SK-N-MC (cell line): ENCODE results near the gene PTPN9.
"Not testable (repeated sequence)": the region's sequence is repeated elsewhere in the genome, so short reads cannot be mapped to it uniquely, and the experiment has no call there.

Experiments
- DNase-seq: peaks from one replicate; pipeline ENCODE4 v3.0.0-alpha.2; 2011; ENCODE audit warnings: low read depth, low spot score
- H3K27ac ChIP-seq: fragments of 200-600 bp; sonication (generic); 2 replicates; pipeline ENCODE4 v1.5.1; 2016; ENCODE audit warnings: mixed run types
- H3K36me3 ChIP-seq: fragments of 200-600 bp; sonication (generic); 2 replicates; pipeline ENCODE4 v1.6.1; 2017; ENCODE audit warnings: antibody characterized with exemption, low read length, mixed read lengths; ENCODE audit not compliant: insufficient read depth
- H3K4me3 ChIP-seq: fragments of 200-600 bp; sonication (generic); 2 replicates; pipeline ENCODE4 v1.5.1; 2016
- H3K9ac ChIP-seq: fragments of 200-600 bp; sonication (generic); 2 replicates; pipeline ENCODE4 v1.8.0; 2017; ENCODE audit warnings: mixed run types, mixed read lengths; ENCODE audit not compliant: insufficient read length
- H3K9me3 ChIP-seq: fragments of 200-600 bp; sonication (generic); 2 replicates; pipeline ENCODE4 v1.6.1; 2017; ENCODE audit warnings: low read depth, mild to moderate bottlenecking, antibody characterized with exemption, low read length, moderate library complexity, mixed read lengths
- EZH2 ChIP-seq: fragments of 200-600 bp; sonication (generic); IDR thresholded peaks from one replicate; pipeline ENCODE4 v1.6.1; 2017; ENCODE audit warnings: antibody characterized with exemption
- FOXP2 ChIP-seq: optimal IDR thresholded peaks from 2 replicates; pipeline ENCODE3; 2011; ENCODE audit warnings: mild to moderate bottlenecking, moderate library complexity; ENCODE audit not compliant: insufficient read depth; ENCODE audit errors: extremely low read length, control extremely low read depth
- POLR2AphosphoS5 ChIP-seq: IDR thresholded peaks from 2 replicates; pipeline ENCODE4 v1.6.1; 2012; ENCODE audit warnings: mild to moderate bottlenecking, low read depth, low read length, borderline replicate concordance

Gene PTPN9

DNA sequence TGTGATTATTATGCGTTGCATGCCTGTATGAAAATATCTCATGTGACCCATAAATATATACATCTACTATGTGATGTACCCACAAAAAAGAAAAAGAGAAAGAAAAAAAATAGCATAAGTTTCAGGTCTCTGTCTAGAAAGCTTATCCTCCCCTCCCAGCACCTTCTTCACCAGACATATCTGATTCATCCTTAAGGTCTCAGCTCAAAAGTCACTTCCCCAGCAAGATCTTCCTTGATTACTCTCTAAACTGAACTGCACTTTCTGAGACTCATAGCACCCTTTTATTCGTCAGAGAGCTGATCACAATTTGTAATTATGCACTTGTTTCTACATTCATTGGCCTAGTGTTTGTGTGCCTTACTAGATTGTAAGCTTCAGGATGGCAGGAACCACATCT lies 11.1 kb upstream of the PTPN9 start:
- Histone ChIP-seq H3K4me3 (no peak overlapping the region), H3K36me3 (peaks cover 8% of the 10 kb centered on the region; the same call in 1 of the 2 replicates), H3K9me3 (no peaks in the 10 kb centered on the region), H3K9ac (no peak overlapping the region), H3K27ac (no peak overlapping the region)
- TF ChIP-seq EZH2 (no peak), POLR2AphosphoS5 (no peak), FOXP2 (no peak)
- DNase-seq = no peak

DNA sequence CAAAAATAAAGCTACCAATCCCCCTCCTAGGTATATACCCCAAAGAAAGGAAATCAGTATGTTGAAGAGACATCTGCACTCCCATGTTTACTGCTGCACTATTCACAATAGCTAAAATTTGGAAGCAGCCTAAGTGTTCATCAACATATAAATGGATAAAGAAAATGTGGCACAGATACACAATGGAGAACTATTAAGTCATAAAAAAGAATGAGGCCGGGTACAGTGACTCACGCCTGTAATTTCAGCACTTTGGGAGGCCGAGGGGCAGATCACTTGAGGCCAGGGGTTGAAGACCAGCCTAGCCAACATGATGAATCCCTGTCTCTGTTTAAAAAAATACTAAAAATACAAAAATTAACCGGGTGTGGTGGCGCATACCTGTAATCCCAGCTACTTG lies 10.0 kb upstream of the PTPN9 start:
- Histone ChIP-seq H3K27ac (no peak overlapping the region), H3K9me3 (no peaks in the 10 kb centered on the region), H3K36me3 (peaks cover 5% of the 10 kb centered on the region; the same call in 1 of the 2 replicates), H3K4me3 (no peak overlapping the region), H3K9ac (no peak overlapping the region)
- DNase-seq = no peak
- TF ChIP-seq EZH2 (no peak), FOXP2 (no peak)

DNA sequence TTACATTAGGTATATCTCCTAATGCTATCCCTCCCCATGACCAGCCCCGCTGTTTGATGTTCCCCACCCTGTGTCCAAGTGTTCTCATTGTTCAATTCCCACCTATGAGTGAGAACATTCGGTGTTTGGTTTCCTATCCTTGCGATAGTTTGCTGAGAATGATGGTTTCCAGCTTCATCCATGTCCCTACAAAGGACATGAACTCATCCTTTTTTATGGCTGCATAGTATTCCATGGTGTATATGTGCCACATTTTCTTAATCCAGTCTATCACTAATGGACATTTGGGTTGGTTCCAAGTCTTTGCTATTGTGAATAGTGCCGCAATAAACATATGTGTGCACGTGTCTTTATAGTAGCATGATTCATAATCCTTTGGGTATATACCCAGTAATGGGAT lies 7.3 kb upstream of the PTPN9 start:
- not testable (repeated sequence) for DNase-seq, H3K9ac ChIP-seq, H3K9me3 ChIP-seq, H3K4me3 ChIP-seq, H3K27ac ChIP-seq, H3K36me3 ChIP-seq

DNA sequence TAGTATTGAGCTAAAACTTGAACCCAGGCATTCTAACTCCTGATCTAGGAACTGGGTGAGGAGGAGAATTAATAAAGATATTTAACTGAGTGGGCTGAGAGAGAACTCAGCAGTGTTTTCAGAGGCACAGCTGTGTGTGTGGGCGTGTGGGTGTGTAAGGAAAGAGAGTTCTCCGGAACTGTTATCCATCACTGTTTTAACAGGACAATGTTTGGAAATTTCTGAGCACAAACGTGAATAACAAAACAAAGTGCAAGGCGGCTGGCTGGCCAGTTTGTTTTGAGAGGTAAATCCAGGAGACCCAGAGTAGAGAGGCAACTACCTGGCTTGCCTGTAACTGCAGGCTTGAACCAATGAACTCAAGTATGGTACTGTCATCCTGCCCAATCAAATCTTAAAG lies 5.0 kb upstream of the PTPN9 start:
- TF ChIP-seq POLR2AphosphoS5 = no peak
- H3K9ac ChIP-seq = no peak overlapping the region
- H3K9me3 ChIP-seq = no peaks in the 10 kb centered on the region
- DNase-seq = no peak
- H3K27ac ChIP-seq = no peak overlapping the region
- no peaks in the 10 kb centered on the region; the same call in 1 of the 2 replicates for H3K36me3 ChIP-seq
- no peak overlapping the region for H3K4me3 ChIP-seq

DNA sequence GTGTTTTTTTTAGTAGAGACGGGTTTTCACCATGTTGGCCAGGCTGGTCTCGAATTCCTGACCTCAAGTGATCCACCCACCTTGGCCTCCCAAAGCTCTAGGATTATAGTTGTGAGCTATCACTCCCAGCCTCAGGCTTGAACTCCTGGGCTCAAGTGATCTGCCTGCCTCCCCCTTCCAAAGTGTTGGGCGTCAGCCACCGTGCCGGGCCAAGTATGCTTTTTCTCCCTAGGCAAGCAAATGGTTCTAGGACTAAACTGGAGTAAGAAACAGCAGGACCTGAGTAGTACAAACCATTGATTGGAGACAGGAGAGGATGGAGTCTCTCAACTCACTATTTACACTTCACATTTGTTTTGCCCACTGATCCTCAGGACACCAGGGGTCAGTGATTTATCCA lies 4.6 kb upstream of the PTPN9 start:
- Histone ChIP-seq H3K4me3 (no peak overlapping the region), H3K27ac (no peak overlapping the region), H3K9ac (no peak overlapping the region), H3K36me3 (no peaks in the 10 kb centered on the region; the same call in 1 of the 2 replicates), H3K9me3 (no peaks in the 10 kb centered on the region)
- DNase-seq = no peak
- TF ChIP-seq EZH2 (no peak), FOXP2 (no peak), POLR2AphosphoS5 (no peak)

DNA sequence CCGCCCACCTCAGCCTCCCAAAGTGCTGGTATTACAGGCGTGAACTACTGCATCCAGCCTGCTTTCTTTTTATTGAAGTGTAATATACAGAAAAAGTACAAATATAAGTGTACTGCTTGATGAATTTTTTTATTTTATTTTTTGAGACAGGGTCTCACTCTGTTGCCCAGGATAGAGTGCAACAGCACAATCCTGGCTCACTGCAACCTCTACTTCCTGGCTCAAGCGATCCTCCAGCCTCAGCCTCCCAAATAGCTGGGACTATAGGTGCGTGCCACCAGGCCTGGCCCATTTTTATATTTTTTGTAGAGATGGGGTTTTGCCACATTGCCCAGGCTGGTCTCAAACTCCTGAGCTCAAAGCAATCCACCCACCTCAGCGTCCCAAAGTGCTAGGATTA lies 3.8 kb upstream of the PTPN9 start:
- not testable (repeated sequence) for H3K36me3 ChIP-seq, H3K9me3 ChIP-seq, H3K27ac ChIP-seq, DNase-seq, H3K9ac ChIP-seq, H3K4me3 ChIP-seq

DNA sequence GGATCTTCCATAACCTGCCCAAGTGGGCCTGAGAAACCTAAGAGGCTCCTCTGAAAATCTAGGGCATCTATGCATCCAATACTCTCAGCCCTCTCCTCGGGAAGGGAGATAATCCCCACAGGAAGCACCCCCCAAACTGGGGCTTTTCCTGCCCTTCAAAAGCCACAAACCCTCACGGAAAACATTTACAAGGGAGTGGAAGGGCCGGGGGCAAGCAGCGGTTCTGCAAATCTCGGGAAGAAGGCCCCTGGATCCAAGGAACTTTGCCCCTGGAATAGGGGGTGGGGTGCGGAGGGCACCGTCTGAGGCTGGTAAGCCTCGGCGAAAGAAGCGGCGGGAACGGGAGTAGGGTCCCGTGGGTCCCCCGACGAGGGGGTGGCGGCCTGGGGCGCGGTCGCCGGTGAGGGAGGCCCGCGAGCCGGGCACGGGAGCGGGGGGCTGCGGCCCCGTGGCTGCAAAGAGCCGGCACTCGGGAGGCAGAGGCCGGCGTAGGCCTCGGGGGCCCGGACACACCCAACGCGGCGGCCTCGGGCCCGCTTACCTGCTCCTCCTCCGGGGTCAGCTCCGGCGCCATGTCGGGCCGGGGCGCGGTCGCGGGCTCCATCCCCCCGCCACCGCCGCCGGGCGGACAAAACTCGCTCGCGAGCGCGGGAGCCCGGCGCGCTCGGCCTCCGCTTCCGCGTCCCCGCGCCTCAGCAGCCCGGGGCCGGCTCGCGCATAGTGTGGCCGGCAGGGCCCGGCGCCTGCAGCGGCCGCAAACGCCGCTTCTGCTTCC lies 755 bp downstream of the PTPN9 start:
- Histone ChIP-seq H3K9ac (peak overlapping the region; percentile 97), H3K36me3 (no peaks in the 10 kb centered on the region), H3K9me3 (no peaks in the 10 kb centered on the region), H3K27ac (peak overlapping the region; percentile 84), H3K4me3 (peak overlapping the region; percentile 85)
- no peak for DNase-seq
- TF ChIP-seq EZH2 = no peak
- TF ChIP-seq POLR2AphosphoS5 = peak; percentile 18; the same call in 1 of the 2 replicates

DNA sequence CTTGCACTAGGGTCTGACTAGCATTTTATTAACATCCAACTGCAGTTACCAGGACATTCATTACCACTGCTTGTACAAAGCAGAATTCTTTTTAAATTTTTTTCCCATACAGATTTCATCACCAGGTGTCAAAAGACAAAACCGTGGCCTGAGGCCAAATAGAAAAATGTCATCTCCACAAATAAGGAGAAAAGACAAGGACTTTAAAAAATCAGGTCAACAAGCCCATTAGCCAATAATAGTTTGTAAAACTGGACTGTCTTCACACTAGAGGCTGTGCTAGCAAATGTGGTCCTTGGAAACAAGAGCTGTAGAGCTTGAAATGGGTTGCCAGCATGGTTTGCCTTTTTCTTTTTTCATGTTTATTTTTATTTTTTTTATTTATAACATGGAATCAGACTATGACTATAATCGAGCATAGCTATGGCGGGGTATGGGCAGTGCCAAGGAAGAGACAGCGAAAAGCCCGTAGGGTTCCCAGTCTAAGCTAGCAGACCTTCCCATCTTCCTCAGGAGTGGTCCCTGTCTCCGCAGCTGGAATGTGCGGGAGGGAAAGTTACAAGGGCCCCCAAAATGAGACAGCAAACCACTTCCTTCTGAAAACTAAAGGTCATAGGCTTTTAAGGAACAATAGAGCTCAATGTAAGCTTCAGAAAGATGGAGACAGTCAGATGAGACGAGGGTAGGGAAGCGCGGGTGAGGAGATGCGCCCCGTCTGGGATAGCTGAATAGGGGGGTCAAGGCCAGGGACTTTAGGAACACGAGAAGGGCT lies 1.5 kb downstream of the PTPN9 start:
- H3K36me3 ChIP-seq = no peaks in the 10 kb centered on the region
- H3K9ac ChIP-seq = peak overlapping the region; percentile 97
- no peaks in the 10 kb centered on the region for H3K9me3 ChIP-seq
- no peak overlapping the region for H3K27ac ChIP-seq
- H3K4me3 ChIP-seq = peak overlapping the region; percentile 85
- no peak for TF ChIP-seq EZH2
- TF ChIP-seq POLR2AphosphoS5 = no peak
- no peak for TF ChIP-seq FOXP2
- DNase-seq = no peak

DNA sequence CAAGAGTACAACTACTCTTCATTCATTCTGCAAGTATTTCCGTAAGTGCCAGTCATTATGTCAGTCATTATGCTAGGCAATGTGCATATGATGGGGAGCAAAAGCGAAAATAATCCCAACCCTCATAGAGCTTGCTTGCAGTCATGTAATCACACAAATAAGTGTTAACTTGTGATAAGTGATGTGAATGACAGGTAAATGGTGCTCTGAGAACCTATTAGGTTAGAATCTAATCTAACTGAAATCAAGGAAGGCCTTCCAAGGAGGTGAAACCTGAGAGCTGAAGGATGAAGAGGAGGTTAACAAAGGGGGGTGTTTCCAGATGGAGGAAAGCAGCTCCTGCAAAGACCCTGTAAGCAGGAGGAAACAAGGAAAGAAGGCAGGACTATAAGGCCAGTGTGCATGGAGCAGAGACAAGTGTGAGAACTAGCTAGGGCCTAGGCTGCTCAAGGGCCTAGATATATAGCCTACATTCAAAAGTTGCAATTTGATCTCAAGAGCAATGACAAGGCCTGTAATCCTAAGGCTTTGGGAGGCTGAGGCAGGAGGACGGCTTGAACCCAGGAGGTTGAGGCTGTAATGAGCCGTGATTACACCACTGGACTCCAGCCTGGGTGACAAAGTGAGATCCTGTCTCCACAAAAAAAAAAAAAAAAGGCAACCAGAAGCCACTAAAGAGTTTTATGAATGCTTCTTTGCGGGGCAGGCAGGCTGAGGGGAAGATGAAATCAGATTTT lies 5.3 kb downstream of the PTPN9 start:
- H3K4me3 ChIP-seq = no peak overlapping the region
- no peak overlapping the region for H3K9ac ChIP-seq
- no peak for DNase-seq

More for the DNA sequence above, 5.3 kb downstream of the PTPN9 start:
- no peaks in the 10 kb centered on the region for H3K9me3 ChIP-seq
- no peaks in the 10 kb centered on the region; the same call in 1 of the 2 replicates for H3K36me3 ChIP-seq
- H3K27ac ChIP-seq = no peak overlapping the region
- no peak for TF ChIP-seq POLR2AphosphoS5
- no peak for TF ChIP-seq FOXP2
- no peak for TF ChIP-seq EZH2
